H9 (cell line): ENCODE measurements around the gene MYH7. TPM values are rescaled to one million over a fixed set of nuclear protein-coding genes. Genes with fewer than 3 reads are reported as not detected.

Source experiments
- DNase-seq: peaks from one replicate; pipeline ENCODE4 v3.0.0-alpha.2; 2017
- H2AFZ ChIP-seq: one replicate; pipeline ENCODE4 v1.6.1; 2013; ENCODE audit warnings: mild to moderate bottlenecking, low read length, control low read depth, moderate library complexity
- H2AK5ac ChIP-seq: 2 replicates; pipeline ENCODE4 v1.6.1; 2013; ENCODE audit warnings: low read length, control low read depth, mixed read lengths; ENCODE audit not compliant: insufficient read length
- H2BK120ac ChIP-seq: one replicate; pipeline ENCODE4 v1.6.1; 2013; ENCODE audit warnings: low read depth, mild to moderate bottlenecking, low read length, control low read depth, inconsistent platforms; ENCODE audit not compliant: poor library complexity, severe bottlenecking
- H2BK12ac ChIP-seq: 2 replicates; pipeline ENCODE4 v1.6.1; 2013; ENCODE audit warnings: low read length, control low read depth, mixed read lengths, low read depth; ENCODE audit not compliant: insufficient read length
- H2BK15ac ChIP-seq: 2 replicates; pipeline ENCODE4 v1.6.1; 2013; ENCODE audit warnings: low read depth, low read length, control low read depth
- H2BK20ac ChIP-seq: one replicate; pipeline ENCODE4 v1.6.1; 2013; ENCODE audit warnings: low read depth, mild to moderate bottlenecking, low read length, control low read depth, inconsistent platforms; ENCODE audit not compliant: poor library complexity, severe bottlenecking
- H2BK5ac ChIP-seq: 2 replicates; pipeline ENCODE4 v1.6.1; 2013; ENCODE audit warnings: low read length, control low read depth, mixed read lengths; ENCODE audit not compliant: insufficient read length
- H3K14ac ChIP-seq: 2 replicates; pipeline ENCODE4 v1.6.1; 2013; ENCODE audit warnings: low read length, control low read depth; ENCODE audit not compliant: insufficient read depth
- H3K18ac ChIP-seq: 2 replicates; pipeline ENCODE4 v1.6.1; 2013; ENCODE audit warnings: low read depth, mild to moderate bottlenecking, mixed read lengths, low read length, control low read depth; ENCODE audit not compliant: insufficient read length
- H3K23ac ChIP-seq: 2 replicates; pipeline ENCODE4 v1.6.1; 2013; ENCODE audit warnings: low read length, control low read depth, mixed read lengths, low read depth; ENCODE audit not compliant: insufficient read length
- H3K23me2 ChIP-seq: 2 replicates; pipeline ENCODE4 v1.6.1; 2013; ENCODE audit warnings: low read depth, mild to moderate bottlenecking, mixed read lengths, low read length, control low read depth; ENCODE audit not compliant: insufficient read length, poor library complexity, severe bottlenecking
- H3K27ac ChIP-seq: 2 replicates; pipeline ENCODE4 v1.5.1; 2013; ENCODE audit warnings: low read length, control low read depth, mixed read lengths, low read depth; ENCODE audit not compliant: insufficient read length
- H3K27me3 ChIP-seq: 2 replicates; pipeline ENCODE4 v1.6.1; 2013; ENCODE audit warnings: low read length, control low read depth, inconsistent platforms; ENCODE audit not compliant: insufficient read depth
- H3K4ac ChIP-seq: 2 replicates; pipeline ENCODE4 v1.6.1; 2013; ENCODE audit warnings: low read depth, mild to moderate bottlenecking, control low read depth, inconsistent platforms, low read length, moderate library complexity
- H3K4me1 ChIP-seq: 2 replicates; pipeline ENCODE4 v1.6.1; 2013; ENCODE audit warnings: low read length, control low read depth, inconsistent platforms; ENCODE audit not compliant: insufficient read depth
- H3K4me2 ChIP-seq: 2 replicates; pipeline ENCODE4 v1.6.1; 2013; ENCODE audit warnings: low read length, control low read depth, mixed read lengths; ENCODE audit not compliant: insufficient read length, insufficient read depth
- H3K56ac ChIP-seq: 2 replicates; pipeline ENCODE4 v1.6.1; 2013; ENCODE audit warnings: low read depth, mild to moderate bottlenecking, mixed read lengths, low read length, control low read depth; ENCODE audit not compliant: insufficient read length
- H3K79me1 ChIP-seq: 2 replicates; pipeline ENCODE4 v1.6.1; 2013; ENCODE audit warnings: low read depth, mild to moderate bottlenecking, moderate library complexity, low read length, control low read depth, inconsistent platforms; ENCODE audit not compliant: insufficient read depth, poor library complexity, severe bottlenecking
- H3K79me2 ChIP-seq: 2 replicates; pipeline ENCODE4 v1.6.1; 2013; ENCODE audit warnings: low read length, control low read depth, inconsistent platforms; ENCODE audit not compliant: insufficient read depth
- H3K9ac ChIP-seq: 2 replicates; pipeline ENCODE4 v1.6.1; 2013; ENCODE audit warnings: low read length, control low read depth, mixed read lengths; ENCODE audit not compliant: insufficient read length; ENCODE audit errors: extremely low read depth
- H3K9me3 ChIP-seq: one replicate; pipeline ENCODE4 v1.6.1; 2013; ENCODE audit warnings: low read depth, low read length, inconsistent platforms; ENCODE audit not compliant: control insufficient read depth
- H3T11ph ChIP-seq: one replicate; pipeline ENCODE4 v1.6.1; 2013; ENCODE audit warnings: mild to moderate bottlenecking, low read length, control low read depth, inconsistent platforms
- H4K20me1 ChIP-seq: one replicate; pipeline ENCODE4 v1.6.1; 2013; ENCODE audit not compliant: control insufficient read depth, insufficient read length, insufficient read depth
- H4K5ac ChIP-seq: 2 replicates; pipeline ENCODE4 v1.6.1; 2013; ENCODE audit warnings: low read depth, mild to moderate bottlenecking, mixed read lengths, low read length, control low read depth; ENCODE audit not compliant: insufficient read length
- H4K8ac ChIP-seq: replicated peaks from 2 replicates; pipeline ENCODE4 v1.6.1; 2013; ENCODE audit warnings: low read length, control low read depth, mixed read lengths, low read depth; ENCODE audit not compliant: insufficient read length
- H4K91ac ChIP-seq: 2 replicates; pipeline ENCODE4 v1.6.1; 2013; ENCODE audit warnings: low read depth, mild to moderate bottlenecking, moderate library complexity, mixed read lengths, low read length, control low read depth; ENCODE audit not compliant: insufficient read length
- H3K27ac Mint-ChIP-seq, 3 experiments: 2 replicates in 2 of 3; 3 replicates in 1 of 3; pipeline ENCODE4 v1.8.0; 2020 to 2021; ENCODE audit warnings: mixed read lengths in 3 of 3, mild to moderate bottlenecking in 1 of 3, moderate library complexity in 1 of 3
- H3K27me3 Mint-ChIP-seq: 2 replicates; pipeline ENCODE4 v1.8.0; 2021; ENCODE audit warnings: low read depth, mild to moderate bottlenecking, moderate library complexity, mixed read lengths
- H3K36me3 Mint-ChIP-seq, 3 experiments: 2 replicates in 2 of 3; 3 replicates in 1 of 3; pipeline ENCODE4 v1.8.0; 2020 to 2021; ENCODE audit warnings: low read depth in 3 of 3, mixed read lengths in 3 of 3; ENCODE audit not compliant: insufficient read depth in 1 of 3
- H3K4me1 Mint-ChIP-seq, 2 experiments: 2 replicates each; pipeline ENCODE4 v1.8.0; 2020; ENCODE audit warnings: mixed read lengths in 2 of 2
- H3K4me3 Mint-ChIP-seq, 2 experiments: 2 replicates in 1 of 2; 3 replicates in 1 of 2; pipeline ENCODE4 v1.8.0; 2020 to 2021; ENCODE audit warnings: mild to moderate bottlenecking in 2 of 2, mixed read lengths in 2 of 2, moderate library complexity in 1 of 2
- H3K9me3 Mint-ChIP-seq, 2 experiments: 2 replicates in 1 of 2; 3 replicates in 1 of 2; pipeline ENCODE4 v1.8.0; 2020; ENCODE audit warnings: mild to moderate bottlenecking in 2 of 2, mixed read lengths in 2 of 2, moderate library complexity in 1 of 2
- whole genome bisulfite sequencing: extraction: QIAGEN DNeasy Blood & Tissue Kit; methylation state at CpG from one replicate; pipeline ENCODE4 v1.1.7; 2013; ENCODE audit warnings: missing lambda C conversion rate, low lambda C conversion rate, mixed read lengths; ENCODE audit not compliant: insufficient read length; ENCODE audit errors: extremely low coverage; 5-methylcytosine and 5-hydroxymethylcytosine counted together
- total RNA-seq: library from RNA; stranded (reverse); gene quantifications from 2 replicates; pipeline ENCODE4 v1.2.1, GENCODE V29; 2021
- TF ChIP-seq, protein P1 (sequence below): fragments of 200-600 bp; sonication (generic); conservative IDR thresholded peaks from 3 replicates; pipeline ENCODE4 v1.8.0; 2021; ENCODE audit warnings: antibody characterized with exemption, mild to moderate bottlenecking

MYH7 gene
- total RNA-seq, 1 experiment from 2014 or later, result not detected

DNA sequence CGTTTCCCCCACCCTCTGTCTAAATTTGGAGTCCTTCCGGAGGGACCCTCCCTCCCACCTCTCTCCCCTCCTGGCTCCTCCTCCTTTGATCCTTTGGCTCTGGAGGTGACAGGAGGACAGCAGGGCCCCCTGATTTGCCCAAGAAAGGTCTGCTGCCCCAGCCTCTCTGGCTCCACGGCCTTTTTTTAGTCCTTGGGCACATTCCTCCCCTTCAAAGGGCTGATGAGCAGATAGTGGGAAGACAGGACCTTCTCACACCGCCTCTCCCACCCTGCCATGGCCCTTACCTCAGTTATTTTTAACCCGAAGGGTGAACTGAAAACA, 27.2 kb downstream of the MYH7 start:
- Histone ChIP-seq H2AFZ (no peak overlapping the region), H3K23ac (no peak overlapping the region), H3K23me2 (no peaks in the 10 kb centered on the region), H3K27me3 (no peaks in the 10 kb centered on the region), H3K14ac (no peak overlapping the region), H3K79me2 (no peaks in the 10 kb centered on the region), H4K91ac (no peak overlapping the region), H4K20me1 (no peaks in the 10 kb centered on the region), H4K5ac (no peak overlapping the region), H2BK20ac (no peak overlapping the region), H3K4ac (no peak overlapping the region), H3K4me1 (no peaks in the 10 kb centered on the region), H2AK5ac (no peak overlapping the region), H3K18ac (no peak overlapping the region), H4K8ac (no peak overlapping the region), H3K9ac (no peak overlapping the region), H3K9me3 (no peaks in the 10 kb centered on the region), H2BK12ac (no peak overlapping the region), H2BK120ac (no peak overlapping the region), H3K56ac (no peak overlapping the region), H2BK15ac (no peak overlapping the region), H3K4me2 (no peak overlapping the region), H3K79me1 (no peaks in the 10 kb centered on the region), H3T11ph (no peak overlapping the region), H3K27ac (no peak overlapping the region), H2BK5ac (no peak overlapping the region)
- H3K4me3 Mint-ChIP-seq, result no peak overlapping the region
- TF ChIP-seq, protein P1, sequence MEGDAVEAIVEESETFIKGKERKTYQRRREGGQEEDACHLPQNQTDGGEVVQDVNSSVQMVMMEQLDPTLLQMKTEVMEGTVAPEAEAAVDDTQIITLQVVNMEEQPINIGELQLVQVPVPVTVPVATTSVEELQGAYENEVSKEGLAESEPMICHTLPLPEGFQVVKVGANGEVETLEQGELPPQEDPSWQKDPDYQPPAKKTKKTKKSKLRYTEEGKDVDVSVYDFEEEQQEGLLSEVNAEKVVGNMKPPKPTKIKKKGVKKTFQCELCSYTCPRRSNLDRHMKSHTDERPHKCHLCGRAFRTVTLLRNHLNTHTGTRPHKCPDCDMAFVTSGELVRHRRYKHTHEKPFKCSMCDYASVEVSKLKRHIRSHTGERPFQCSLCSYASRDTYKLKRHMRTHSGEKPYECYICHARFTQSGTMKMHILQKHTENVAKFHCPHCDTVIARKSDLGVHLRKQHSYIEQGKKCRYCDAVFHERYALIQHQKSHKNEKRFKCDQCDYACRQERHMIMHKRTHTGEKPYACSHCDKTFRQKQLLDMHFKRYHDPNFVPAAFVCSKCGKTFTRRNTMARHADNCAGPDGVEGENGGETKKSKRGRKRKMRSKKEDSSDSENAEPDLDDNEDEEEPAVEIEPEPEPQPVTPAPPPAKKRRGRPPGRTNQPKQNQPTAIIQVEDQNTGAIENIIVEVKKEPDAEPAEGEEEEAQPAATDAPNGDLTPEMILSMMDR, result no peak
- no peak for DNase-seq
- no peak overlapping the region for H3K27ac Mint-ChIP-seq
- WGBS, result no CpG with 5 or more reads among the region's 5 CpGs
- H3K9me3 Mint-ChIP-seq, result no peaks in the 10 kb centered on the region
- H3K36me3 Mint-ChIP-seq, result no peaks in the 10 kb centered on the region
- peaks cover 15 to 17% of the 10 kb centered on the region in 2 experiments for H3K4me1 Mint-ChIP-seq
- peaks cover 52% of the 10 kb centered on the region for H3K27me3 Mint-ChIP-seq
